ENCODE data around the gene SOWAHC. TPM values are rescaled to one million over a fixed set of nuclear protein-coding genes. Genes with fewer than 3 reads are reported as not detected.

The SOWAHC gene
- polyA plus RNA-seq, 1 of the 3 experiments (the other 2 are of a cell fraction) = 2.9 TPM

GRCh38 chr2:109592905-109593304 is 21.3 kb upstream of the SOWAHC start (continued):
- TF ChIP-seq RXRA (IDR thresholded peaks at IDR 0.05; ENCODE audit: borderline replicate concordance, low read depth) (no peak), SIN3A (IDR thresholded peaks at IDR 0.05; ENCODE audit: borderline replicate concordance, low read depth, low read length) (no peak), IRF3 (IDR thresholded peaks at IDR 0.05; ENCODE audit: low read depth, low read length) (no peak)

GRCh38 chr2:109594246-109594885 is 19.8 kb upstream of the SOWAHC start:
- Histone ChIP-seq H3K4me2 (no peak overlapping the region), H3K9me3 (no peaks in the 10 kb centered on the region), H3K4me3 (ENCODE audit: low read depth in 2 of 2, low read length in 1 of 2) (no peak overlapping the region), H3K9me2 (no peaks in the 10 kb centered on the region), H3K27ac (ENCODE audit: low read depth in 2 of 2, low read length in 1 of 2) (no peak overlapping the region), H3K9ac (no peak overlapping the region), H4K20me1 (ENCODE audit: insufficient read depth) (peaks cover 41% of the 10 kb centered on the region), H3K36me3 (replicated peaks in 1 of 2; ENCODE audit: control insufficient read depth in 1 of 2, insufficient read depth in 2 of 2, low read length in 1 of 2) (peaks cover 0 to 20% of the 10 kb centered on the region in 2 experiments), H3K79me2 (ENCODE audit: insufficient read depth) (peaks cover 95% of the 10 kb centered on the region), H3K4me1 (ENCODE audit: control insufficient read depth in 1 of 2, insufficient read depth in 2 of 2, low read depth in 1 of 2, low read length in 1 of 2) (no peaks in the 10 kb centered on the region; a peak in 3 of 4 replicates), H3K27me3 (ENCODE audit: insufficient read depth) (no peaks in the 10 kb centered on the region), H3F3A (replicated peaks; ENCODE audit: insufficient read depth) (no peaks in the 10 kb centered on the region), H2AFZ (ENCODE audit: low read depth) (no peak overlapping the region)
- no peak for TF ChIP-seq FOXM1 (IDR thresholded peaks at IDR 0.05; ENCODE audit: low read depth)
- no peak for TF ChIP-seq ELF1 (IDR thresholded peaks at IDR 0.05)
- TF ChIP-seq EZH2phosphoT487 (IDR thresholded peaks at IDR 0.05; ENCODE audit: borderline replicate concordance, low read depth) = no peak
- TF ChIP-seq GATA2 (CRISPR knock-in tag; IDR thresholded peaks at IDR 0.05) = no peak
- no peak for TF ChIP-seq TEAD4 (IDR thresholded peaks at IDR 0.05; ENCODE audit: borderline replicate concordance, insufficient read depth)
- TF ChIP-seq ZBTB33 (IDR thresholded peaks at IDR 0.05; ENCODE audit: borderline replicate concordance, low read depth) = no peak
- TF ChIP-seq SIN3A (IDR thresholded peaks at IDR 0.05; ENCODE audit: borderline replicate concordance, low read depth, low read length) = no peak
- no peak for TF ChIP-seq EP300 (IDR thresholded peaks at IDR 0.05; ENCODE audit: borderline replicate concordance in 1 of 2, low read depth in 1 of 2, low read length in 1 of 2)
- no peak for TF ChIP-seq GABPA (IDR thresholded peaks at IDR 0.05; ENCODE audit: low read depth)
- no peak for TF ChIP-seq YY1 (IDR thresholded peaks at IDR 0.05; ENCODE audit: low read depth)
- no peak for TF ChIP-seq MXI1 (IDR thresholded peaks at IDR 0.05; ENCODE audit: low read depth, low read length)
- no peak for DNase-seq
- POLR2A ChIA-PET = interaction anchor here (0.6 to 1.1 kb wide), 2 partner anchors 8 to 18 kb away, joined by 3 read pairs; no protein-coding TSS in a partner anchor
- CTCF ChIA-PET = interaction anchor here (1.9 kb wide), 1 partner anchor 48 kb away, joined by 5 read pairs; no protein-coding TSS in a partner anchor
- 94% methylated on average over 16 of the region's 16 CpGs for WGBS (ENCODE audit: low lambda C conversion rate)
